Measurements from ENCODE around the gene SLC22A31. TPM values are rescaled to one million over a fixed set of nuclear protein-coding genes. Genes with fewer than 3 reads are reported as not detected.

Gene SLC22A31
- total RNA-seq, 1 experiment from 2014 or later, result 53.7 TPM

DNA sequence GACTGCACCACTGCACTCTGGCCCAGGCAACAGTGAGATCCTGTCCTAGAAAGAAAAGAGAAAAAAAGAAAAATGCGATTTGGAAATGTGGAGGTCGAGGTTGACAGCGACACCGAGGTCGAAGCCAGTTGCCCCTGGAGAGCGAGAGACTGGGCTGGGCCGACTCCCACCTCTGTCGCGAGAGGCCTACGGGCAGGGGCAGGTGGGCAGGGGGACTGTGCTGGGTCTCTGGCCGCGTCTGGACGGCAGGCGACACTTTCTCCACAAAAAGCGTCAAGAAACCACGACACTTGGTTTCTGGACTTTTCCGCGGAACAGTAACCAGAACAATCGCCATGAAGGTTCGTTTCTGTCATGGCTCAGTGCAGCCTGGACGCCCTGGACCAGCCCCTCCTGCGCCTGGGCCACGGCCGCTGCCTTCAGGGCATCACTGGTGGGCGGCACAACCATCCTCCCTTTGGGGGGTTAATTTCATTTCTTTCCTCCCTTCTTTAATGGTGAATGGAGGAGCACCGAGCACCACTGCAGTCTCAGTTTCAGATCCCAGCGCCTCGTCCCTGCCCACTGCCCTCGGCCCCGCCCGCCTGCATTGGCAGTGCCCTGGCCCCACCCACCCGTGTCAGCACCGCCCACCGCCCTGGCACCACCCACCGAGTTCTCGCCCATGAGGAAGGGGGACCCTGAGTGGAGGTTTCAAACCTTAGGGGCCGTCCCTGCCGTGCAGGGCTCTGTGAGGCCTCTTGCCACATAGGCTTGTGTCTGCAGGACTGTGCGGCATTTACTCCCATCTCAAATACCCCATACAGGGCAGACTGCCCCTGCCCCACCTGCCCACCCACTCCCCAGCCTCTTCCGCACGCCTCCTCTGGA, 47.3 kb downstream of the SLC22A31 start:
- peaks cover 0 to 15% of the 10 kb centered on the region in 2 experiments; a peak in 2 of 4 replicates for H3K4me1 ChIP-seq (ENCODE audit: control insufficient read depth in 1 of 2, insufficient read depth in 2 of 2, low read length in 2 of 2)
- H3K27me3 ChIP-seq (ENCODE audit: insufficient read depth, low read length), result no peaks in the 10 kb centered on the region
- no peak overlapping the region for H3K27ac ChIP-seq (ENCODE audit: low read depth, low read length)
- POLR2A ChIA-PET, result no interaction called here
- no peaks in the 10 kb centered on the region for H4K20me1 ChIP-seq (ENCODE audit: insufficient read depth)
- H3K4me2 ChIP-seq (ENCODE audit: low read length), result no peak overlapping the region
- H2AFZ ChIP-seq (ENCODE audit: low read depth, low read length, poor library complexity, severe bottlenecking), result no peak overlapping the region
- no peak overlapping the region for H3K9ac ChIP-seq (ENCODE audit: low read length)
- BruUV-seq (replicated peaks), result no TSS peak
- DNase-seq (ENCODE audit: low read depth, low spot score) (no peak), ATAC-seq (peak; percentile 68)
- TF ChIP-seq SRF (IDR thresholded peaks at IDR 0.05; ENCODE audit: low read depth) (no peak), JUND (IDR thresholded peaks at IDR 0.05) (no peak), CEBPB (IDR thresholded peaks at IDR 0.05; ENCODE audit: low read depth) (no peak), CBX3 (IDR thresholded peaks at IDR 0.05; ENCODE audit: low read depth) (no peak), EGR1 (IDR thresholded peaks at IDR 0.05; ENCODE audit: low read depth) (no peak), TCF7L2 (IDR thresholded peaks at IDR 0.05; ENCODE audit: borderline replicate concordance, extremely low read depth, insufficient read depth, insufficient read length) (no peak), ELF1 (IDR thresholded peaks at IDR 0.05; ENCODE audit: borderline replicate concordance, low read depth) (no peak), FOSL1 (IDR thresholded peaks at IDR 0.05; ENCODE audit: low read depth) (no peak), POLR2A (IDR thresholded peaks at IDR 0.05; ENCODE audit: borderline replicate concordance, extremely low read depth, insufficient read depth, insufficient read length) (no peak), YY1 (IDR thresholded peaks at IDR 0.05; ENCODE audit: extremely low read depth, insufficient replicate concordance, low read depth, low read length) (no peak), POLR2AphosphoS5 (IDR thresholded peaks at IDR 0.05; ENCODE audit: low read depth, low read length) (no peak), SP1 (IDR thresholded peaks at IDR 0.05; ENCODE audit: low read depth) (no peak)
- TF ChIP-seq, protein P1, sequence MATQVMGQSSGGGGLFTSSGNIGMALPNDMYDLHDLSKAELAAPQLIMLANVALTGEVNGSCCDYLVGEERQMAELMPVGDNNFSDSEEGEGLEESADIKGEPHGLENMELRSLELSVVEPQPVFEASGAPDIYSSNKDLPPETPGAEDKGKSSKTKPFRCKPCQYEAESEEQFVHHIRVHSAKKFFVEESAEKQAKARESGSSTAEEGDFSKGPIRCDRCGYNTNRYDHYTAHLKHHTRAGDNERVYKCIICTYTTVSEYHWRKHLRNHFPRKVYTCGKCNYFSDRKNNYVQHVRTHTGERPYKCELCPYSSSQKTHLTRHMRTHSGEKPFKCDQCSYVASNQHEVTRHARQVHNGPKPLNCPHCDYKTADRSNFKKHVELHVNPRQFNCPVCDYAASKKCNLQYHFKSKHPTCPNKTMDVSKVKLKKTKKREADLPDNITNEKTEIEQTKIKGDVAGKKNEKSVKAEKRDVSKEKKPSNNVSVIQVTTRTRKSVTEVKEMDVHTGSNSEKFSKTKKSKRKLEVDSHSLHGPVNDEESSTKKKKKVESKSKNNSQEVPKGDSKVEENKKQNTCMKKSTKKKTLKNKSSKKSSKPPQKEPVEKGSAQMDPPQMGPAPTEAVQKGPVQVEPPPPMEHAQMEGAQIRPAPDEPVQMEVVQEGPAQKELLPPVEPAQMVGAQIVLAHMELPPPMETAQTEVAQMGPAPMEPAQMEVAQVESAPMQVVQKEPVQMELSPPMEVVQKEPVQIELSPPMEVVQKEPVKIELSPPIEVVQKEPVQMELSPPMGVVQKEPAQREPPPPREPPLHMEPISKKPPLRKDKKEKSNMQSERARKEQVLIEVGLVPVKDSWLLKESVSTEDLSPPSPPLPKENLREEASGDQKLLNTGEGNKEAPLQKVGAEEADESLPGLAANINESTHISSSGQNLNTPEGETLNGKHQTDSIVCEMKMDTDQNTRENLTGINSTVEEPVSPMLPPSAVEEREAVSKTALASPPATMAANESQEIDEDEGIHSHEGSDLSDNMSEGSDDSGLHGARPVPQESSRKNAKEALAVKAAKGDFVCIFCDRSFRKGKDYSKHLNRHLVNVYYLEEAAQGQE (IDR thresholded peaks at IDR 0.05; ENCODE audit: low read depth), result no peak
- TF ChIP-seq, protein P2, sequence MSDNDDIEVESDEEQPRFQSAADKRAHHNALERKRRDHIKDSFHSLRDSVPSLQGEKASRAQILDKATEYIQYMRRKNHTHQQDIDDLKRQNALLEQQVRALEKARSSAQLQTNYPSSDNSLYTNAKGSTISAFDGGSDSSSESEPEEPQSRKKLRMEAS (IDR thresholded peaks at IDR 0.05), result no peak
- TF ChIP-seq, protein P3, sequence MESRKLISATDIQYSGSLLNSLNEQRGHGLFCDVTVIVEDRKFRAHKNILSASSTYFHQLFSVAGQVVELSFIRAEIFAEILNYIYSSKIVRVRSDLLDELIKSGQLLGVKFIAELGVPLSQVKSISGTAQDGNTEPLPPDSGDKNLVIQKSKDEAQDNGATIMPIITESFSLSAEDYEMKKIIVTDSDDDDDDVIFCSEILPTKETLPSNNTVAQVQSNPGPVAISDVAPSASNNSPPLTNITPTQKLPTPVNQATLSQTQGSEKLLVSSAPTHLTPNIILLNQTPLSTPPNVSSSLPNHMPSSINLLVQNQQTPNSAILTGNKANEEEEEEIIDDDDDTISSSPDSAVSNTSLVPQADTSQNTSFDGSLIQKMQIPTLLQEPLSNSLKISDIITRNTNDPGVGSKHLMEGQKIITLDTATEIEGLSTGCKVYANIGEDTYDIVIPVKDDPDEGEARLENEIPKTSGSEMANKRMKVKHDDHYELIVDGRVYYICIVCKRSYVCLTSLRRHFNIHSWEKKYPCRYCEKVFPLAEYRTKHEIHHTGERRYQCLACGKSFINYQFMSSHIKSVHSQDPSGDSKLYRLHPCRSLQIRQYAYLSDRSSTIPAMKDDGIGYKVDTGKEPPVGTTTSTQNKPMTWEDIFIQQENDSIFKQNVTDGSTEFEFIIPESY (IDR thresholded peaks at IDR 0.05; ENCODE audit: extremely low read depth, insufficient replicate concordance, low read length), result no peak
- H3K4me3 ChIP-seq (replicated peaks in 1 of 2; ENCODE audit: low read depth in 1 of 2, low read length in 2 of 2), result no peak overlapping the region
- intact Hi-C loops (cut with micrococcal nuclease), result no loop called here
- no peaks in the 10 kb centered on the region for H3K79me2 ChIP-seq (ENCODE audit: insufficient read depth, low read length)
- H3K9me3 ChIP-seq (ENCODE audit: control insufficient read depth in 1 of 2, insufficient read depth in 1 of 2, low read depth in 1 of 2, low read length in 2 of 2), result peaks cover 0 to 20% of the 10 kb centered on the region in 2 experiments; a peak in 1 of 4 replicates
- RAD21 ChIA-PET (ENCODE audit: low non-redundant PET in 1 of 2, low total read pairs in 2 of 2, uncharacterized antibody in 2 of 2, unreplicated experiment in 2 of 2), result no interaction called here
- CTCF ChIA-PET, result no interaction called here
- no peaks in the 10 kb centered on the region for H3K9me2 ChIP-seq (ENCODE audit: insufficient read depth)
- peaks cover 9 to 21% of the 10 kb centered on the region in 2 experiments; a peak in 2 of 4 replicates for H3K36me3 ChIP-seq (ENCODE audit: control insufficient read depth in 1 of 2, insufficient read depth in 2 of 2, low read length in 2 of 2)

All from HCT116 (cell line).